H9 (cell line): ENCODE results near the gene MEP1B. TPM values are rescaled to one million over a fixed set of nuclear protein-coding genes. Genes with fewer than 3 reads are reported as not detected.

Experiments
- DNase-seq: peaks from one replicate; pipeline ENCODE4 v3.0.0-alpha.2; 2017
- H2AFZ ChIP-seq: one replicate; pipeline ENCODE4 v1.6.1; 2013; ENCODE audit warnings: mild to moderate bottlenecking, low read length, control low read depth, moderate library complexity
- H2AK5ac ChIP-seq: 2 replicates; pipeline ENCODE4 v1.6.1; 2013; ENCODE audit warnings: low read length, control low read depth, mixed read lengths; ENCODE audit not compliant: insufficient read length
- H2BK120ac ChIP-seq: one replicate; pipeline ENCODE4 v1.6.1; 2013; ENCODE audit warnings: low read depth, mild to moderate bottlenecking, low read length, control low read depth, inconsistent platforms; ENCODE audit not compliant: poor library complexity, severe bottlenecking
- H2BK12ac ChIP-seq: 2 replicates; pipeline ENCODE4 v1.6.1; 2013; ENCODE audit warnings: low read length, control low read depth, mixed read lengths, low read depth; ENCODE audit not compliant: insufficient read length
- H2BK15ac ChIP-seq: 2 replicates; pipeline ENCODE4 v1.6.1; 2013; ENCODE audit warnings: low read depth, low read length, control low read depth
- H2BK20ac ChIP-seq: one replicate; pipeline ENCODE4 v1.6.1; 2013; ENCODE audit warnings: low read depth, mild to moderate bottlenecking, low read length, control low read depth, inconsistent platforms; ENCODE audit not compliant: poor library complexity, severe bottlenecking
- H2BK5ac ChIP-seq: 2 replicates; pipeline ENCODE4 v1.6.1; 2013; ENCODE audit warnings: low read length, control low read depth, mixed read lengths; ENCODE audit not compliant: insufficient read length
- H3K14ac ChIP-seq: 2 replicates; pipeline ENCODE4 v1.6.1; 2013; ENCODE audit warnings: low read length, control low read depth; ENCODE audit not compliant: insufficient read depth
- H3K18ac ChIP-seq: 2 replicates; pipeline ENCODE4 v1.6.1; 2013; ENCODE audit warnings: low read depth, mild to moderate bottlenecking, mixed read lengths, low read length, control low read depth; ENCODE audit not compliant: insufficient read length
- H3K23ac ChIP-seq: 2 replicates; pipeline ENCODE4 v1.6.1; 2013; ENCODE audit warnings: low read length, control low read depth, mixed read lengths, low read depth; ENCODE audit not compliant: insufficient read length
- H3K23me2 ChIP-seq: 2 replicates; pipeline ENCODE4 v1.6.1; 2013; ENCODE audit warnings: low read depth, mild to moderate bottlenecking, mixed read lengths, low read length, control low read depth; ENCODE audit not compliant: insufficient read length, poor library complexity, severe bottlenecking
- H3K27ac ChIP-seq: 2 replicates; pipeline ENCODE4 v1.5.1; 2013; ENCODE audit warnings: low read length, control low read depth, mixed read lengths, low read depth; ENCODE audit not compliant: insufficient read length
- H3K27me3 ChIP-seq: 2 replicates; pipeline ENCODE4 v1.6.1; 2013; ENCODE audit warnings: low read length, control low read depth, inconsistent platforms; ENCODE audit not compliant: insufficient read depth
- H3K4ac ChIP-seq: 2 replicates; pipeline ENCODE4 v1.6.1; 2013; ENCODE audit warnings: low read depth, mild to moderate bottlenecking, control low read depth, inconsistent platforms, low read length, moderate library complexity
- H3K4me1 ChIP-seq: 2 replicates; pipeline ENCODE4 v1.6.1; 2013; ENCODE audit warnings: low read length, control low read depth, inconsistent platforms; ENCODE audit not compliant: insufficient read depth
- H3K4me2 ChIP-seq: 2 replicates; pipeline ENCODE4 v1.6.1; 2013; ENCODE audit warnings: low read length, control low read depth, mixed read lengths; ENCODE audit not compliant: insufficient read length, insufficient read depth
- H3K56ac ChIP-seq: 2 replicates; pipeline ENCODE4 v1.6.1; 2013; ENCODE audit warnings: low read depth, mild to moderate bottlenecking, mixed read lengths, low read length, control low read depth; ENCODE audit not compliant: insufficient read length
- H3K79me1 ChIP-seq: 2 replicates; pipeline ENCODE4 v1.6.1; 2013; ENCODE audit warnings: low read depth, mild to moderate bottlenecking, moderate library complexity, low read length, control low read depth, inconsistent platforms; ENCODE audit not compliant: insufficient read depth, poor library complexity, severe bottlenecking
- H3K79me2 ChIP-seq: 2 replicates; pipeline ENCODE4 v1.6.1; 2013; ENCODE audit warnings: low read length, control low read depth, inconsistent platforms; ENCODE audit not compliant: insufficient read depth
- H3K9ac ChIP-seq: 2 replicates; pipeline ENCODE4 v1.6.1; 2013; ENCODE audit warnings: low read length, control low read depth, mixed read lengths; ENCODE audit not compliant: insufficient read length; ENCODE audit errors: extremely low read depth
- H3K9me3 ChIP-seq: one replicate; pipeline ENCODE4 v1.6.1; 2013; ENCODE audit warnings: low read depth, low read length, inconsistent platforms; ENCODE audit not compliant: control insufficient read depth
- H3T11ph ChIP-seq: one replicate; pipeline ENCODE4 v1.6.1; 2013; ENCODE audit warnings: mild to moderate bottlenecking, low read length, control low read depth, inconsistent platforms
- H4K20me1 ChIP-seq: one replicate; pipeline ENCODE4 v1.6.1; 2013; ENCODE audit not compliant: control insufficient read depth, insufficient read length, insufficient read depth
- H4K5ac ChIP-seq: 2 replicates; pipeline ENCODE4 v1.6.1; 2013; ENCODE audit warnings: low read depth, mild to moderate bottlenecking, mixed read lengths, low read length, control low read depth; ENCODE audit not compliant: insufficient read length
- H4K8ac ChIP-seq: replicated peaks from 2 replicates; pipeline ENCODE4 v1.6.1; 2013; ENCODE audit warnings: low read length, control low read depth, mixed read lengths, low read depth; ENCODE audit not compliant: insufficient read length
- H4K91ac ChIP-seq: 2 replicates; pipeline ENCODE4 v1.6.1; 2013; ENCODE audit warnings: low read depth, mild to moderate bottlenecking, moderate library complexity, mixed read lengths, low read length, control low read depth; ENCODE audit not compliant: insufficient read length
- H3K27ac Mint-ChIP-seq, 3 experiments: 2 replicates in 2 of 3; 3 replicates in 1 of 3; pipeline ENCODE4 v1.8.0; 2020 to 2021; ENCODE audit warnings: mixed read lengths in 3 of 3, mild to moderate bottlenecking in 1 of 3, moderate library complexity in 1 of 3
- H3K27me3 Mint-ChIP-seq: 2 replicates; pipeline ENCODE4 v1.8.0; 2021; ENCODE audit warnings: low read depth, mild to moderate bottlenecking, moderate library complexity, mixed read lengths
- H3K36me3 Mint-ChIP-seq, 3 experiments: 2 replicates in 2 of 3; 3 replicates in 1 of 3; pipeline ENCODE4 v1.8.0; 2020 to 2021; ENCODE audit warnings: low read depth in 3 of 3, mixed read lengths in 3 of 3; ENCODE audit not compliant: insufficient read depth in 1 of 3
- H3K4me1 Mint-ChIP-seq, 2 experiments: 2 replicates each; pipeline ENCODE4 v1.8.0; 2020; ENCODE audit warnings: mixed read lengths in 2 of 2
- H3K4me3 Mint-ChIP-seq, 2 experiments: 2 replicates in 1 of 2; 3 replicates in 1 of 2; pipeline ENCODE4 v1.8.0; 2020 to 2021; ENCODE audit warnings: mild to moderate bottlenecking in 2 of 2, mixed read lengths in 2 of 2, moderate library complexity in 1 of 2
- H3K9me3 Mint-ChIP-seq, 2 experiments: 2 replicates in 1 of 2; 3 replicates in 1 of 2; pipeline ENCODE4 v1.8.0; 2020; ENCODE audit warnings: mild to moderate bottlenecking in 2 of 2, mixed read lengths in 2 of 2, moderate library complexity in 1 of 2
- CTCF ChIP-seq: fragments of 200-600 bp; sonication (generic); conservative IDR thresholded peaks from 3 replicates; pipeline ENCODE4 v1.8.0; 2021; ENCODE audit warnings: antibody characterized with exemption, mild to moderate bottlenecking
- WGBS: extraction: QIAGEN DNeasy Blood & Tissue Kit; methylation state at CpG from one replicate; pipeline ENCODE4 v1.1.7; 2013; ENCODE audit warnings: missing lambda C conversion rate, low lambda C conversion rate, mixed read lengths; ENCODE audit not compliant: insufficient read length; ENCODE audit errors: extremely low coverage; 5-methylcytosine and 5-hydroxymethylcytosine counted together
- total RNA-seq: library from RNA; stranded (reverse); gene quantifications from 2 replicates; pipeline ENCODE4 v1.2.1, GENCODE V29; 2021

The MEP1B gene
- total RNA-seq, 1 experiment from 2014 or later: not detected

GRCh38 chr18:32200766-32201165 is 10.9 kb downstream of the MEP1B start:
- WGBS: no CpG with 5 or more reads among the region's 2 CpGs
- no peaks in the 10 kb centered on the region for H3K79me2 ChIP-seq
- H3K79me1 ChIP-seq: no peaks in the 10 kb centered on the region
- H3K4ac ChIP-seq: no peak overlapping the region
- Mint-ChIP-seq H3K36me3 (no peaks in the 10 kb centered on the region), H3K4me3 (no peak overlapping the region), H3K27me3 (no peaks in the 10 kb centered on the region), H3K9me3 (no peaks in the 10 kb centered on the region), H3K27ac (no peak overlapping the region; a peak in 1 of 7 replicates), H3K4me1 (no peaks in the 10 kb centered on the region)
- no peak overlapping the region for H4K5ac ChIP-seq
- no peak overlapping the region for H3K27ac ChIP-seq
- no peak overlapping the region for H3K14ac ChIP-seq
- H4K8ac ChIP-seq: no peak overlapping the region
- no peak overlapping the region for H3K18ac ChIP-seq
- no peaks in the 10 kb centered on the region for H4K20me1 ChIP-seq
- H3K23ac ChIP-seq: no peak overlapping the region
- H3K4me1 ChIP-seq: no peaks in the 10 kb centered on the region
- TF ChIP-seq CTCF: no peak
- no peak overlapping the region for H2BK5ac ChIP-seq
- H2BK120ac ChIP-seq: no peak overlapping the region
- H3K9me3 ChIP-seq: no peaks in the 10 kb centered on the region
- H2BK12ac ChIP-seq: no peak overlapping the region
- no peak overlapping the region for H2AFZ ChIP-seq
- no peaks in the 10 kb centered on the region for H3K23me2 ChIP-seq
- H3K27me3 ChIP-seq: no peaks in the 10 kb centered on the region
- H4K91ac ChIP-seq: no peak overlapping the region
- H2BK15ac ChIP-seq: no peak overlapping the region
- no peak overlapping the region for H3T11ph ChIP-seq
- no peak overlapping the region for H3K56ac ChIP-seq
- no peak for DNase-seq
- no peak overlapping the region for H2AK5ac ChIP-seq
- H2BK20ac ChIP-seq: no peak overlapping the region
- H3K9ac ChIP-seq: no peak overlapping the region
- no peak overlapping the region for H3K4me2 ChIP-seq
